Upper lobe of left lung (tissue), 4 donors: ENCODE results near the gene CSE1L.

Experiments used
- POLR2A ChIP-seq, 4 donors: fragments of 450-650 bp; IDR thresholded peaks; one replicate each; pipeline ENCODE4 v1.5.1; 2016 to 2017; ENCODE audit warnings: antibody characterized with exemption in 4 of 4, mild to moderate bottlenecking in 2 of 4
- TF ChIP-seq, protein P1 (sequence below), 6 experiments: fragments of 450-650 bp in 4 of 6; fragments of 200-600 bp in 2 of 6; sonication (generic) in 2 of 6; IDR thresholded peaks; one replicate each; pipeline ENCODE4 v1.5.1; 2016 to 2019; ENCODE audit warnings: antibody characterized with exemption in 6 of 6

DNA sequence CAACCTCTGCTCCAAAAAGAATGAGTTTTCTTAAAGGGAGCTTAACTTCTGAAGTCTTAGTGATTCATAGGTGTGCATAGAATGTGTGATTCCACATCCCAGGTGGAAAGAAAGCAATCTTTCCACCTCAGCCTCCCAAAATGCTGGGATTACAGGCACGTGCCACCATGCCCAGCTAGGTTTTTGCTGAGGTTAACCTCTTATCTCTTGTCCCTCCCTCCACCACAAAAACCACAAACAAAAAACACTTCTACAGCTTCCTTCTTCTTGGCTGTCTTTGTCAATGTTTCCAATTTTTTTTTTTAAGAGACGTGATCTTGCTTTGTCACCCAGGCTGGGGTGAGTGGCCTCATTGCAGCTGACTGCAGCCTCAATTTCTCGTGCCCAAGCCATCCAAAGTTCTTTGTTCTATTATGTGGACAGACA is 8.1 kb upstream of the CSE1L start:
- TF ChIP-seq, protein P1, sequence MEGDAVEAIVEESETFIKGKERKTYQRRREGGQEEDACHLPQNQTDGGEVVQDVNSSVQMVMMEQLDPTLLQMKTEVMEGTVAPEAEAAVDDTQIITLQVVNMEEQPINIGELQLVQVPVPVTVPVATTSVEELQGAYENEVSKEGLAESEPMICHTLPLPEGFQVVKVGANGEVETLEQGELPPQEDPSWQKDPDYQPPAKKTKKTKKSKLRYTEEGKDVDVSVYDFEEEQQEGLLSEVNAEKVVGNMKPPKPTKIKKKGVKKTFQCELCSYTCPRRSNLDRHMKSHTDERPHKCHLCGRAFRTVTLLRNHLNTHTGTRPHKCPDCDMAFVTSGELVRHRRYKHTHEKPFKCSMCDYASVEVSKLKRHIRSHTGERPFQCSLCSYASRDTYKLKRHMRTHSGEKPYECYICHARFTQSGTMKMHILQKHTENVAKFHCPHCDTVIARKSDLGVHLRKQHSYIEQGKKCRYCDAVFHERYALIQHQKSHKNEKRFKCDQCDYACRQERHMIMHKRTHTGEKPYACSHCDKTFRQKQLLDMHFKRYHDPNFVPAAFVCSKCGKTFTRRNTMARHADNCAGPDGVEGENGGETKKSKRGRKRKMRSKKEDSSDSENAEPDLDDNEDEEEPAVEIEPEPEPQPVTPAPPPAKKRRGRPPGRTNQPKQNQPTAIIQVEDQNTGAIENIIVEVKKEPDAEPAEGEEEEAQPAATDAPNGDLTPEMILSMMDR (IDR thresholded peaks at IDR 0.05) = no peak
- no peak for TF ChIP-seq POLR2A (IDR thresholded peaks at IDR 0.05)
